VCaP (cell line): Measurements from ENCODE around the gene POLD3.

Experiments used
- H3K27ac ChIP-seq: fragments of 450-650 bp; 2 replicates; pipeline ENCODE4 v1.5.1; 2017
- TF ChIP-seq, protein P1 (sequence below): fragments of 450-650 bp; conservative IDR thresholded peaks from 2 replicates; pipeline ENCODE4 v1.5.1; 2017; ENCODE audit warnings: mild to moderate bottlenecking, moderate library complexity

The POLD3 gene

GRCh38 chr11:74687237-74688023 lies 95.0 kb downstream of the POLD3 start:
- TF ChIP-seq, protein P1, sequence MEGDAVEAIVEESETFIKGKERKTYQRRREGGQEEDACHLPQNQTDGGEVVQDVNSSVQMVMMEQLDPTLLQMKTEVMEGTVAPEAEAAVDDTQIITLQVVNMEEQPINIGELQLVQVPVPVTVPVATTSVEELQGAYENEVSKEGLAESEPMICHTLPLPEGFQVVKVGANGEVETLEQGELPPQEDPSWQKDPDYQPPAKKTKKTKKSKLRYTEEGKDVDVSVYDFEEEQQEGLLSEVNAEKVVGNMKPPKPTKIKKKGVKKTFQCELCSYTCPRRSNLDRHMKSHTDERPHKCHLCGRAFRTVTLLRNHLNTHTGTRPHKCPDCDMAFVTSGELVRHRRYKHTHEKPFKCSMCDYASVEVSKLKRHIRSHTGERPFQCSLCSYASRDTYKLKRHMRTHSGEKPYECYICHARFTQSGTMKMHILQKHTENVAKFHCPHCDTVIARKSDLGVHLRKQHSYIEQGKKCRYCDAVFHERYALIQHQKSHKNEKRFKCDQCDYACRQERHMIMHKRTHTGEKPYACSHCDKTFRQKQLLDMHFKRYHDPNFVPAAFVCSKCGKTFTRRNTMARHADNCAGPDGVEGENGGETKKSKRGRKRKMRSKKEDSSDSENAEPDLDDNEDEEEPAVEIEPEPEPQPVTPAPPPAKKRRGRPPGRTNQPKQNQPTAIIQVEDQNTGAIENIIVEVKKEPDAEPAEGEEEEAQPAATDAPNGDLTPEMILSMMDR: no peak

GRCh38 chr11:74689666-74690065 lies 97.3 kb downstream of the POLD3 start:
- TF ChIP-seq, protein P1: no peak

More at GRCh38 chr11:74687237-74688023, 95.0 kb downstream of the POLD3 start:
- H3K27ac ChIP-seq: no peak overlapping the region

DNA sequence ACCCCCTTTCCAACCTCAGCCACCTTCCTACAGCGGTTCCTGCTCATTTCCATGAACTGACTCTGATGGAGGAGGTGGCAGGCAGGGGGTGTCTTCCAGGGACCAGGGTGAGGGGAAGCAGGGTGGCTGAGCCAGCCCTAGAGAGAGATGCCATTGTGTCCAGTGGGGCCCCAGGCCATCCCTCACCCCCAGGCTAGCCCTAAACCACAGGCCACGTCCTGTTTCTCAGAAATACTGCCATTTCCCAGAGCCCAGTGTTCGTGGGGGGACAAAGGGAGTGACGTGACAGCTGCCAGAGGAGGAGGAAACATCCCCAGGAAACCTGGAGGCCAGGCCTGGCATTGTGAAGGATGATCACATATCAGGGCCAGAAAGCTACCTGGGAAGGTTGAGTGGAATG lies 99.4 kb downstream of the POLD3 start:
- TF ChIP-seq, protein P1: no peak

More at GRCh38 chr11:74689666-74690065, 97.3 kb downstream of the POLD3 start:
- no peak overlapping the region for H3K27ac ChIP-seq

More for the DNA sequence above, 99.4 kb downstream of the POLD3 start:
- no peak overlapping the region for H3K27ac ChIP-seq
